Measurements from ENCODE around the gene IL17RE. TPM values are rescaled to one million over a fixed set of nuclear protein-coding genes. Genes with fewer than 3 reads are reported as not detected.
"Not testable (repeated sequence)": the region's sequence is repeated elsewhere in the genome, so short reads cannot be mapped to it uniquely, and the experiment has no call there.

IL17RE gene
- total RNA-seq, 3 donors from 2014 or later = 11.5 to 22.0 (median 11.7) TPM

DNA sequence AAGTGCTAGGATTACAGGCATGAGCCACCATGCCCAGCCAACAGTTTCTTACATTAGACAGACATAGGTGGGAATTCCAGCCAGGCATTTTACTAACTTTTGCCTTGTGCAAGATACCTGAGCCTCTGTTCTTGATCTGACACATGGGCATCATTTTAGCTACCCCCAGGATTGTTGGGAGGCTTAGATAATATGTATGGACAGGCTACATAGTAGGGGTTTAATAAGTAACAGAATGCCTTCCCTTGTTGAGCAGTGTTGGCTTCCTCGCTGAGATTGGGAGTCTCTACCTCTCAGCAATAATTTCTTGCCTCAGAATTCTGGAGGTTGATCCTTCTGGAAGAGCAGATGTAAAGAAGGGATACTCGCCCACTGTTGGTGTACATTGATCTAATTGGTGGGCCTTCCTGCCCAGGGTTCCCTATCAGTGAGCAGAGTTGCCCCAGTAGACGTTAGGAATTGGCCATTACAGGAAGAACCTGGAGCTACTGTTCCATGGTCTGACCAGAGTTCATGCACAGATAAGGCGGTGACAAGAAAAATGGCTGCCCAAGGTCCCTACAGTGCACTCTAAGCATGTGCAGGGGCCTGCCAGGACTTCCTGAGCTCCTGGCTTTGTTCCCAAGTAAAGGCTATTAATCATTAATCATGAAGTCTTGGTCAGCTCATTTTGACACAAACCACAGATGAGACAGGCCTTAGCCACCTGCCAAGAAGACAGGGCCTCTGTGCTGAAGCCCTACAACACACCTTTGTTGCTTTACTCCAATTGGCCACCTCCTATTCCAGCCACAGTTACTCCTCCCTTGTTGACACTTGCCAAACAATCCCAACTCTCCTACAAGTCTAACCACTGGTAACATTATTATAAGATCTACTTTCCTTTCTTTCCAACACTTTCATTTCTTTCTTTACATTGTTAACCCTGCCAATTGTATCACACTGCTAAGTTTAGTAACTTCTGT lies 5.0 kb upstream of the IL17RE start:
- Histone ChIP-seq H3K9me3 (no peaks in the 10 kb centered on the region), H3K27me3 (no peaks in the 10 kb centered on the region), H3K4me3 (no peak overlapping the region), H3K36me3 (peaks cover 5% of the 10 kb centered on the region), H3K4me1 (peaks cover 0 to 9% of the 10 kb centered on the region in 2 donors), H3K27ac (peak overlapping the region; percentile 73 to 79)
- peak; percentile 67 to 68 for DNase-seq (ENCODE audit: low spot score in 2 of 2)
- intact Hi-C loops (cut with DNase I; ENCODE audit: low total_unique reads) = no loop called here
- TF ChIP-seq POLR2AphosphoS5 (IDR thresholded peaks at IDR 0.05) (no peak), POLR2A (IDR thresholded peaks at IDR 0.05) (no peak)
- TF ChIP-seq, protein P1, sequence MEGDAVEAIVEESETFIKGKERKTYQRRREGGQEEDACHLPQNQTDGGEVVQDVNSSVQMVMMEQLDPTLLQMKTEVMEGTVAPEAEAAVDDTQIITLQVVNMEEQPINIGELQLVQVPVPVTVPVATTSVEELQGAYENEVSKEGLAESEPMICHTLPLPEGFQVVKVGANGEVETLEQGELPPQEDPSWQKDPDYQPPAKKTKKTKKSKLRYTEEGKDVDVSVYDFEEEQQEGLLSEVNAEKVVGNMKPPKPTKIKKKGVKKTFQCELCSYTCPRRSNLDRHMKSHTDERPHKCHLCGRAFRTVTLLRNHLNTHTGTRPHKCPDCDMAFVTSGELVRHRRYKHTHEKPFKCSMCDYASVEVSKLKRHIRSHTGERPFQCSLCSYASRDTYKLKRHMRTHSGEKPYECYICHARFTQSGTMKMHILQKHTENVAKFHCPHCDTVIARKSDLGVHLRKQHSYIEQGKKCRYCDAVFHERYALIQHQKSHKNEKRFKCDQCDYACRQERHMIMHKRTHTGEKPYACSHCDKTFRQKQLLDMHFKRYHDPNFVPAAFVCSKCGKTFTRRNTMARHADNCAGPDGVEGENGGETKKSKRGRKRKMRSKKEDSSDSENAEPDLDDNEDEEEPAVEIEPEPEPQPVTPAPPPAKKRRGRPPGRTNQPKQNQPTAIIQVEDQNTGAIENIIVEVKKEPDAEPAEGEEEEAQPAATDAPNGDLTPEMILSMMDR (IDR thresholded peaks at IDR 0.05) = no peak

DNA sequence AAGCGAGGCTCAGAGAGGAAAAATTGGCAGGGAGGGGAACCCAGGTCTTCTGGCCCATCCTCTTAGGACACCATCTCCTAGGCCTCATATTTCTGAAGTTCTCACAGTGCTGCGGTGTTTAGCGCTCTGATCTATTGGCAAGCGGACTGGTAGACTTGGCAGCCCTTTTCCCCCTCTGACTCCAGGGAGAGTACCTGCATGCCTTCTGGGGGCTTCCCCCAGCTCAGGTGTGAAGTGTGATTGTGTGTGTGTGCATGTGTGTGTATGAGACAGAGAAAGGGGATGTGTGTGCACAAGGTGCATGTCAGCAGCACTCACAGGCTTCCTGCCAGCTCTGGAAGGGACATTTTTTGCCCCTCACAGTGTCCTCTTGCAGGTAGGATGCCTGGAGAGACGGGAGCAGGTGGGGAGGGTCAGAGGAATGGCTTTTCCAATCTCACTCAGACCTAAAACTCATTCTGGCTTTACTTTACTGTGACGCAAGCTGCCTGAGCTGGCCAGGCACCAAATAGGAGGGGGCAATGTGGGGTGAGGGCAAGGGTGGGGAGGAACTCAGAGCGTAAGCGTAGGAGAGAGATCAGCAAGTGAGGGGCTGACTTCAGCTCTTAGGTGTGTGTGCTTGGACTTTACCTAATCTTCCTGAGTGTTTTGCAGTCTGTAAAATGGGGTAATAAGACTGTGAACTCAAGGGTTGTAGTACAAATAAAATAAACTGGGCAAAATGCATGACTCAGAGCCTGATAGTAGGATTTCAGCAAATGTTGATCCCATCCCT lies 4.0 kb upstream of the IL17RE start:
- intact Hi-C loops (cut with DNase I; ENCODE audit: low total_unique reads) = no loop called here
- H3K36me3 ChIP-seq = peaks cover 1% of the 10 kb centered on the region

DNA sequence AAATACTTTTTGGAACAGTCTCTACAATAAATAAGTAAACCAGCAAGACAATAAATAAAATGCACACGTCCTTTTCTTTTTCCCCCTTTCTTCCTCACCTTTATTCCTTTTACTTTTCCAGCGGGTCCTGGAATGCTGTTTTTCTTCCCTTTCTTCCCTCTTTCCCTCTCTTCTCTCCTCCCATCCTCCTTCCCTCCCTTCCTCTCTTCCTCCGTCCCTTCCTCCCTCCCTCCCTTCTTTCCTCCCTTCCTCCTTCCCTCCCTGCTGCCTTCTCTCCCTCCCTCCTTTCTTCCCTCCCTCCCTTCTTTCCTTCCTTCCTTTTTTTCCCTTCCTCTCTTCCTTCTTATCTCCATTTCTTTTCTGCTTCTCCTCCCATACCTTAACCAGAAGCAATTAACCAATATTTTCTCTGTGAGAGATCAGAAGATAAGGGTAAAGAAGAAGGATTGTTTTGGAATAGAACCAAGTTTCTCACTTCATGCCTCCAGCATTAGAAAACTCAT lies 3.3 kb upstream of the IL17RE start:
- Histone ChIP-seq H3K36me3 (no peaks in the 10 kb centered on the region), H3K4me1 (peaks cover 0 to 9% of the 10 kb centered on the region in 2 donors), H3K9me3 (no peaks in the 10 kb centered on the region), H3K4me3 (no peak overlapping the region), H3K27me3 (no peaks in the 10 kb centered on the region), H3K27ac (peak overlapping the region in 1 of 2 donors; percentile 79)
- no peak for TF ChIP-seq POLR2A (IDR thresholded peaks at IDR 0.05)
- TF ChIP-seq, protein P1 (IDR thresholded peaks at IDR 0.05) = no peak
- TF ChIP-seq POLR2AphosphoS5 (IDR thresholded peaks at IDR 0.05) = no peak
- no peak for DNase-seq (ENCODE audit: low spot score in 2 of 2)
- intact Hi-C loops (cut with DNase I; ENCODE audit: low total_unique reads) = no loop called here

More for the DNA sequence above, 4.0 kb upstream of the IL17RE start:
- peak overlapping the region; percentile 73 to 79 for H3K27ac ChIP-seq
- no peak overlapping the region for H3K4me3 ChIP-seq
- no peaks in the 10 kb centered on the region for H3K9me3 ChIP-seq
- no peak for DNase-seq (ENCODE audit: low spot score in 2 of 2)
- peaks cover 0 to 9% of the 10 kb centered on the region in 2 donors for H3K4me1 ChIP-seq
- TF ChIP-seq, protein P1 (IDR thresholded peaks at IDR 0.05) = no peak
- TF ChIP-seq POLR2A (IDR thresholded peaks at IDR 0.05) = no peak
- no peak for TF ChIP-seq POLR2AphosphoS5 (IDR thresholded peaks at IDR 0.05)
- no peaks in the 10 kb centered on the region for H3K27me3 ChIP-seq

DNA sequence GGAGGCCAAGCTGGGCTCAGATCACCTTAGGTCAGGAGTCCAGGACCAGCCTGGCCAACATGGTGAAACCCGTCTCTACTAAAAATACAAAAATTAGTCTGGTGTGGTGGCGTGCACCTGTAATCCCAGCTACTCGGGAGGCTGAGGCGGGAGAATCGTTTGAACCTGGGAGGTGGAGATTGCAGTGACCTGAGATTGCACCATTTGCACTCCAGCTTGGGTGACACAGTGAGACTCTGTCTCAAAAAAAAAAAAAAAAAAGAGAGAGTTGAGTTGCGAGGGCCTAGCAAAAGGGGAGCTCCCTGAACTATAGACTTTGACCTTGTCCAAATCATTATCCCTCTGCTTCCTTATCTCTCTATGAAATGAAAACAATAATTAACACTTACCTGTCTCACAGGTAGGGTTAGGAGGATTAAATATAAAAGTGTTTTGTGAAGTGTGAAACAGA lies 1.7 kb upstream of the IL17RE start:
- H3K27ac ChIP-seq; H3K27me3 ChIP-seq; H3K36me3 ChIP-seq; H3K4me3 ChIP-seq; intact Hi-C loops (cut with DNase I; ENCODE audit: low total_unique reads); H3K9me3 ChIP-seq; DNase-seq (ENCODE audit: low spot score in 2 of 2); H3K4me1 ChIP-seq: not testable (repeated sequence)

DNA sequence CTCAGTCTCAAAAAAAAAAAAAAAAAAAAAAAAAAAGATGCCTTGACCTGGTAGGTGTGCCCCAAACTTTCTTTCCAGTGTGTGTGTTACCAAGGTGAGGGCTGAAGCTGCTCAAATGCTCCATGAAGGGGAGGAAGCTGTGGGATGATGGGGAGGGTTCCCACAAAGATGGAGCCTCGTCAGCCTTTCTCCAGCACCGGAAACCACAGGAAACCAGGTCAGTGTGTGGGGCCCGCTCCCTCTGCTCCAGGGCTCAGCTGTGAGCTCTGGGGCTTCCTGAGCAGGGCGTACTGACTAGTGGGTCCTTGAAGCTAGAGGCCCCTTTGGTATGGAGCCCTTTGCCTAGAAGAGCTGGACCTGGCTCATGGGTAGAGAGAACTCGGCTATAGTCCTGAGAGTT lies 681 bp upstream of the IL17RE start:
- peaks cover 0 to 9% of the 10 kb centered on the region in 2 donors for H3K4me1 ChIP-seq
- H3K36me3 ChIP-seq = no peaks in the 10 kb centered on the region
- H3K27ac ChIP-seq = peak overlapping the region; percentile 82 to 84
- H3K27me3 ChIP-seq = no peaks in the 10 kb centered on the region
- H3K9me3 ChIP-seq = no peaks in the 10 kb centered on the region
- TF ChIP-seq, protein P1 (IDR thresholded peaks at IDR 0.05) = no peak
- no peak for TF ChIP-seq POLR2A (IDR thresholded peaks at IDR 0.05)
- no peak for TF ChIP-seq POLR2AphosphoS5 (IDR thresholded peaks at IDR 0.05)
- intact Hi-C loops (cut with DNase I; ENCODE audit: low total_unique reads) = no loop called here
- DNase-seq (ENCODE audit: low spot score in 2 of 2) = no peak
- H3K4me3 ChIP-seq = peak overlapping the region in 1 of 3 donors; percentile 63

All from breast epithelium (tissue), 4 donors.